T47D (cell line): ENCODE data around the gene SPACA7.
"Not testable (repeated sequence)": the region's sequence is repeated elsewhere in the genome, so short reads cannot be mapped to it uniquely, and the experiment has no call there.

Experiments
- DNase-seq, 2 experiments: peaks; one replicate each; pipeline versions ENCODE4 v3.0.0 to v3.0.0-alpha.2; 2011 to 2012; ENCODE audit warnings: low read depth in 1 of 2, low spot score in 1 of 2
- JUND ChIP-seq: IDR thresholded peaks from 2 replicates; pipeline ENCODE4 v1.6.1; 2012; ENCODE audit warnings: low read depth
- in situ Hi-C: cut with HindIII; loops from 2 replicates; pipeline ENCODE4 v1.10.0; 2016; ENCODE audit warnings: low sequenced_read_pairs, low pct_unique_long_range_greater_than_20kb

Gene SPACA7

DNA sequence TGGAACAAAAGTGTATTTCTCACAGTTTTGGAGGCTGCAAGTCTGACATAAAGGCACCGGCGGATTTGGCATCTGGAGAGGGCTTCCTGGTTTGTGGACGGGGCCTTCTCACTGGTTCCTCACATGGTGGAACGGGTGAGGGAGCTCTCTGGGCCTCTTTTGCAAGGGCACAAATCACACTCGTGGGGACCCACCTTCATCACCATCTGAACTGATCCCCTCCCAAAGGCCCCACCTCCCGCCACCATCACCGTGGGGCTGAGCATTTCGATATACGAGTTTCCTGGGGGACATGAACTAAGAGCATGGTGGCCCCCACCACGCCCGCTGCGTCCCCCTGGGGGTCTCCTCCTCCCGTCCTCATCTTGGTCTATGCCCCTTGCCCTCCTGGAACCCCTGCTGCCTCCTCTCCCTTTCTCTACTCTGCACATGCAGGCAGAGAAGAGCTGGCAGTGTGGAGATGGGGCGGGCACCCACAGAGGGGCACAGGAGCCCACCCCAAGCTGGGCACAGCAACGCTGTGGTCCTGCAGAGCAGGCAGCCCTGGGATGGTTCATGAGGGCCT lies 20.8 kb upstream of the SPACA7 start:
- TF ChIP-seq JUND = no peak
- DNase-seq = no peak
- in situ Hi-C loops = no loop called here

- no peak for TF ChIP-seq JUND
- DNase-seq = no peak
- in situ Hi-C loops = no loop called here
These were observed 20.0 kb upstream of the SPACA7 start for GRCh38 chr13:112356190-112356589.

DNA sequence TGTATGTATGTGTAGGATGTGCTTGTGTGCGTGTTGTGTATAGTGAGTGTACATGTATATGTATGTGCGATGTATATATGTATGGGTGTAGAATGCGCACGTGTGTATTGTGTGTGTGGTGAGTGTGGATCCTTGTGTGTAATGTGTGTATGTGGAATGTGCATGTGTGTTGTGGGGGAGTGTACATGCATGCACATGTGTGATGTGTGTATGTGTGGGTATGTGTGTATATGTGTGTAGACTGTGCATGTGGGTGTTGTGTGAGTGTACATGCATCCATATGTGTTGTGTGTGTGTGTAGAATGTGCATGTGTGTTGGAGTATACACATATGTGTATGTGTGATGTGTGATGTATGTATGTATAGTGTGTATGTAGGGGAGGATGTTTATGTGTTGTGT lies 18.0 kb upstream of the SPACA7 start:
- in situ Hi-C loops = no loop called here
- TF ChIP-seq JUND = no peak

DNA sequence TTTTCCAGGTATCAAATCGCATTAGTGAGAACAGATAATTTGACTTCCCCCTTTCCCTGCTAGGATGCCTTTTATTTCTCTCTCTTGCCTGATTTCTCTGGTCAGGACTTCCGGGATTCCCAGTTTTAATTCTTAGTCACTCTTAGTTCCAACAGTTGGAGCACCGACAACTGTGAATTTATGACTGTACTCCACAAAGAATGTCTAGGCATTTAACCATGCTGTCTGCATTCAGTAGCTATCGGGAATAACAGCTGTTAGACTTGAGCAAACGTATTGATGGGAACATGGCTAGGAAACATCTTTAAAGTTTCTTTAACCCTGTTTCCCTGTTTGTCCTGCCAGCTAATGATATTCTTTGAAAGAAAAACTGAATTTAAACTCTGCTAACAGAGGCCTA lies 14.1 kb upstream of the SPACA7 start:
- in situ Hi-C loops = no loop called here
- DNase-seq = no peak
- TF ChIP-seq JUND = no peak

More for the DNA sequence above, 18.0 kb upstream of the SPACA7 start:
- DNase-seq = no peak

DNA sequence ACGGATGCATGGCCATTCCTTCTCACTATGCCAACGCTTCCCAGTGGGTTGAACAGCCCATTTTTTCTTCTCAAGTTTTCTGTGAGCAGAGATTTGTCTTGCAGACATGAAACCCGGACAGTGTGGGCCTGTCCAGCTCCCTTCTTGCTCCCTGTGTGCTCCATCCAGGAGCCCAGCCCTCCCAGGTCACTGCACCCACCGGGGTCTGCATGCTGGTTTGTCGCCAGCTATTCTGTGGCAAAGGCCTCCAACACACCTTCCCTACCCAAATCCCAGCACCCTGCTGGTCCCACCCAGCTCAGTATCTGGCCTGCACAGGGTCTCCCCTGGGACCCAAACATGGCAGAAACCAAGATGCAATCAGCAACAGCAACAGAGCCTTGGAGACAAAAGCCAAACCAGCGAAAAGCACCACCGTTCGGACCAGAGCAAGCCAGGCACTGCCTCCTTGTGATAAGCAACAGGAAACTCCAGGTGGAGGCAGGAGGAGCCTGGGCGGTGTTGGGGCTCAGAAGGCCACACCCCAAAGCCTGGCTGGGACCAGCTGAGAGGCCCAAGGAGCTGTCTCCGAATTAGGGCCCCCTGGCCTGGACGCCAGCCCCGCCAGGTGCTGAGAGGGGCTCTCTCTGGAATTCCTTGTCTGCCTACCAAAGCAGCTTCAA lies 12.2 kb upstream of the SPACA7 start:
- DNase-seq = no peak
- TF ChIP-seq JUND = no peak
- in situ Hi-C loops = no loop called here

DNA sequence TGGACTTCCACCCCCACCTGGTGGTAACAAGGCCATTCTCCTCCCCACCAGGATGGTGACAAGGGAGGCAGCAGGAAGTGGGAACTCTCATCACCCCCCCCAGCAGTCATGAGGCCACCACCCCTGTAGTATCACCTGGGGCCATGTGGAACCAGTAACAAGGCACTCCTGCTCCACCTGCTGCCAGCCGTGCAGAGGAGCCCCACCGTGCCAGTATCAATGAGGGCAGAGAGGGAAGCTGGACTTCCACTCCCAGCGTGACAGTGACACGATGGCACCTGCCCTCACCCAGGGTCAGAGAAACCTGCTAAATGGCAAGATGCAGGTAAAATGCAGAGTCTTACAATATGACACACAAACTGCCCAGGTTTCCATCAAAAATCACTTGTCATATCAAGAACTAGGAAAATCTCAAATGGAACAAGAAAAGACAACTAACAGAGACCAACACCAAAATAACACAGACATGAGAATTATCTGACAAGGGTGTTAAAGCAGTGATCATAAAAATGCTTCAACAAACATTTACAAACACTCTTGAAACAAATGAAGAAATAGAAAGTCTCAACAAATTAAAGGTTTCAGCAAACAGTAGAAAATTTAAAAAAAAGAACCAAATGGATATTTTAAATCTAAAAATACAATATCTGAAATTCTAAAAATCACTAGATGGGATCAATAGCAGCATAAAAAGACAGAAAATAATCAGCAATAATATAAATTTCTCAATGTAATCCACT lies 9.1 kb upstream of the SPACA7 start:
- in situ Hi-C loops = no loop called here
- DNase-seq = no peak
- TF ChIP-seq JUND = no peak

DNA sequence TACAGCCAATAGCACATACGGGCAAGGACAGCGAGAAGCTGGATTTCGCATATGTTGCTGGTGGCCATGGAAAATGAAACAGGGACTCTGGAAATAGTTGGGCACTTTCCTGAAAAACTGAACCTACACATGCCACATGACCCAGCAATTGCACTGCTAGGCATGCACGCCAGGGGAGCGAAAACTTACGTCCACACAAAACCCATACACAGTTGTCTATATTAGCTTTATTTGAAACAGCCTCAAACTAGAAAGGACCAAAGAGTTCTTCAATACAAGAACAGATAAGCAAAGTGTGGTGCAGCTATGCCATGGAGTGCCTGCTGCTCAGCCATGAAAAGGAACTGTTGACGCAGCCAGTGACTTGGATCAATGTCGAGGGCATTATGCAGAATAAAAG lies 7.3 kb upstream of the SPACA7 start:
- DNase-seq = no peak
- no peak for TF ChIP-seq JUND
- in situ Hi-C loops = no loop called here

GRCh38 chr13:112370311-112370710 lies 5.8 kb upstream of the SPACA7 start:
- in situ Hi-C loops = no loop called here
- TF ChIP-seq JUND = no peak
- DNase-seq = no peak

- DNase-seq = no peak
- in situ Hi-C loops = no loop called here
These were observed 1.9 kb upstream of the SPACA7 start for GRCh38 chr13:112374271-112374670.

GRCh38 chr13:112391746-112392145 lies 15.6 kb downstream of the SPACA7 start:
- in situ Hi-C loops = no loop called here

More at GRCh38 chr13:112374271-112374670, 1.9 kb upstream of the SPACA7 start:
- no peak for TF ChIP-seq JUND

GRCh38 chr13:112392719-112393118 lies 16.6 kb downstream of the SPACA7 start:
- in situ Hi-C loops = no loop called here
- DNase-seq = no peak
- no peak for TF ChIP-seq JUND

More at GRCh38 chr13:112391746-112392145, 15.6 kb downstream of the SPACA7 start:
- TF ChIP-seq JUND = no peak
- no peak for DNase-seq

DNA sequence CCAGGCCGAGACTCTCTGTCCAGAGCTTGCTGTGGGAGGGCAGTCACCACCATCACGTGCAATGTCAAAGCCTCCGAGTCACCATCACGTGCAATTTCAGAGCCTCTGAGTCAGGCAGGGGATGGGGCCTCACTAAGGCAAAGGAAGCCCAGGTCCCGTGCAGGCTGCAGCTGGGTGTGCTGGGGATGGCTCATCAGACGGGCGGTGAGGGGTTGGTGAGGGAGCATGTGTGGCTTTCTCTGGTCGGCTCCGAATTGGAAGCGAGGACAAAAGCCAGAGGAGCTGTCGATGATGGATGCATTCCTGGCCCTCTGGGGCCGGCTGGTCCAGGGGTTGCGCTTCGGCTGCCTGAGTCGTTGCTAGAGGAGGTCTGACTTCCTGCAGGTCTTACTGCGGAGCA lies 18.9 kb downstream of the SPACA7 start:
- DNase-seq, in situ Hi-C loops: not testable (repeated sequence)

DNA sequence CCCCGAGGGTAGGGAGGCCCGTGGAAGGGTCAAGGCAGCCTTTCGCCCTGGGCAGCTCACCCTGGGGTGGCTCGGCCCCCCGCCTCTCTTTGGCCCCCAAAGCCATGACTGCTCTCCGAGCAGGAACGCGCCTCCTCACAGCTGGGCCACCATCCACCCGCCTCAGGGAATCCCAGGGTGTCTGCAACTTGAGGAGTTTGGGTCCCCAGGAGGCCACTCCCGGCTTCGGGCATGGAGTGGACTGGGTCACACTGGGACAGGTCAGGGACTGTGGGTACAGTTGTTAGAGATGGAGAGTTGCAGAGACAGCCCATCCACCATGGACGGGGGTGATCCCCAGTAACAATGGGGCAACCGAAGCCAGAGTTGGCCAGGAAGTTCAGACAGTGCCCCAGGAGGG lies 19.8 kb downstream of the SPACA7 start:
- DNase-seq, in situ Hi-C loops: not testable (repeated sequence)

DNA sequence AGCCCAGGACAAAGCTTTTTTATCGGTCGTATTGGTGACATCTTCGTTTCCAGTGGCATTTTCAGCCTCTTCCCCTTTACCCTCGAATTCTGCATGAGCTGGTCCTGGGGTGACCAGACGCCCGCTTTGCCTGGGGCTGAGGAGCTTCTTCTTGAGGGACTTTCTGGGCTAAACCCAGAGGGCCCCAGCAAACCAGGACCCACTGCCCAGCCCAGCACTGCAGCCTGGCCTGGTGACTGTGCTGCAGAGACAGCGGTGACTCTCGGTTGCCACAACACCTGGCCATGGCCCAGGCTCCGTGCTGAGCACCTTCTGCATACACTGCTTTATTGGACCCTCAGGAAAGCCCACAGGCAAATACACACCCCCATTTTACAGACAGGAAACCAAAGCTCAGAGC lies 21.0 kb downstream of the SPACA7 start:
- in situ Hi-C loops = no loop called here
- no peak for TF ChIP-seq JUND
- no peak for DNase-seq

- in situ Hi-C loops = not testable (repeated sequence)
These were observed 22.2 kb downstream of the SPACA7 start for GRCh38 chr13:112398347-112398746.

GRCh38 chr13:112409828-112410227 lies 33.7 kb downstream of the SPACA7 start:
- DNase-seq, in situ Hi-C loops: not testable (repeated sequence)

More at GRCh38 chr13:112398347-112398746, 22.2 kb downstream of the SPACA7 start:
- not testable (repeated sequence) for DNase-seq
